ENCODE results near the gene CD81.

DNA sequence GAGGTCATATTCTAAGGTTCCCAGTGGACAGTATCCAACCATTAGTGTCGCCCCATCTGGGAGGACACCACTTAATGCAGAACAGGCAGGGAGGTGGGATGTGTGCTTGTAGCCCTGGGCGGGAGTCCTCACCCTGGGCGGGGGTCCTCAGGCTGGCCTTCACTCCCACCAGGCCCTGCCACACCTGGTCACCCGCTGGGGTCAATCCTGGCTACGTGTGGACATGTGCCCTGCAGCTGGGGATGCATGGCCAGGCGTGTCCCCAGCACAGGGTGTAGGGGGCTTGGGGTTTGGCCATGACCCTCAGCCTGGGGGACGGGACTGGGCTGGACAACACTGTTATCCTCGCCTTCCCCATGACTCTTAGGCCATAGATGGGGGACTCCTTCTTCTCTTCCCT lies 48.4 kb downstream of the CD81 start:
- no peak for TF ChIP-seq CTCF (IDR thresholded peaks at IDR 0.05; ENCODE audit: low read depth, low read length)
- no peak for TF ChIP-seq EZH2phosphoT487 (IDR thresholded peaks at IDR 0.05; ENCODE audit: low read depth)
